ENCODE results near the gene HS1BP3. TPM values are rescaled to one million over a fixed set of nuclear protein-coding genes. Genes with fewer than 3 reads are reported as not detected.

The HS1BP3 gene
- total RNA-seq, 1 donor from 2014 or later, result 10.0 TPM

- Histone ChIP-seq H4K20me1 (ENCODE audit: low read depth) (peaks cover 77% of the 10 kb centered on the region), H3K27me3 (peaks cover 92% of the 10 kb centered on the region), H3K4me1 (peaks cover 28% of the 10 kb centered on the region), H3K27ac (no peak overlapping the region), H3K36me3 (no peaks in the 10 kb centered on the region), H2AFZ (replicated peaks) (no peak overlapping the region), H3K4me2 (peak overlapping the region; percentile 49), H3K9me3 (ENCODE audit: low read depth) (no peaks in the 10 kb centered on the region), H3K9ac (no peak overlapping the region), H3F3A (ENCODE audit: low read depth) (peaks cover 9% of the 10 kb centered on the region), H3K79me2 (ENCODE audit: low read depth) (no peaks in the 10 kb centered on the region), H3K4me3 (no peak overlapping the region)
- peak; percentile 37 for DNase-seq (ENCODE audit: low spot score)
- Mint-ChIP-seq H3K27ac (no peak overlapping the region), H3K36me3 (peaks cover 7% of the 10 kb centered on the region), H3K4me3 (peak overlapping the region; percentile 52), H3K27me3 (ENCODE audit: insufficient read depth, low read depth) (peaks cover 69% of the 10 kb centered on the region), H3K9me3 (no peaks in the 10 kb centered on the region), H3K4me1 (peaks cover 42% of the 10 kb centered on the region)
- TF ChIP-seq CTCF (IDR thresholded peaks at IDR 0.05), result no peak
- peak; percentile 36 for TF ChIP-seq EZH2phosphoT487 (IDR thresholded peaks at IDR 0.05)
Observed at GRCh38 chr2:20671736-20672080, 20.8 kb upstream of the HS1BP3 start.

GRCh38 chr2:20671036-20671735 is 20.3 kb upstream of the HS1BP3 start:
- H3K4me1 Mint-ChIP-seq, result peaks cover 41% of the 10 kb centered on the region
- no peak overlapping the region for H3K27ac ChIP-seq
- H3K4me3 Mint-ChIP-seq, result peak overlapping the region; percentile 52
- H3K27me3 ChIP-seq, result peaks cover 97% of the 10 kb centered on the region
- no peaks in the 10 kb centered on the region for H3K36me3 ChIP-seq
- no peaks in the 10 kb centered on the region for H3K9me3 Mint-ChIP-seq
- DNase-seq (ENCODE audit: low spot score), result peak; percentile 52
- H3K27me3 Mint-ChIP-seq (ENCODE audit: insufficient read depth, low read depth), result peaks cover 73% of the 10 kb centered on the region
- no peak overlapping the region for H3K27ac Mint-ChIP-seq
- peaks cover 30% of the 10 kb centered on the region for H3K4me1 ChIP-seq
- TF ChIP-seq CTCF (IDR thresholded peaks at IDR 0.05) (no peak), EZH2phosphoT487 (IDR thresholded peaks at IDR 0.05) (peak; percentile 56), EZH2 (IDR thresholded peaks at IDR 0.05) (peak; percentile 61)
- H3K4me2 ChIP-seq, result peak overlapping the region; percentile 56
- H3K4me3 ChIP-seq, result no peak overlapping the region
- peak overlapping the region; percentile 53 for H2AFZ ChIP-seq (replicated peaks)
- H3K36me3 Mint-ChIP-seq, result peaks cover 7% of the 10 kb centered on the region
- no peaks in the 10 kb centered on the region for H3K79me2 ChIP-seq (ENCODE audit: low read depth)
- H3K9me3 ChIP-seq (ENCODE audit: low read depth), result no peaks in the 10 kb centered on the region
- no peak overlapping the region for H3K9ac ChIP-seq
- H4K20me1 ChIP-seq (ENCODE audit: low read depth), result peaks cover 76% of the 10 kb centered on the region
- H3F3A ChIP-seq (ENCODE audit: low read depth), result peaks cover 9% of the 10 kb centered on the region

- Histone ChIP-seq H3K36me3 (no peaks in the 10 kb centered on the region), H3K4me1 (peaks cover 37% of the 10 kb centered on the region), H3K27me3 (peaks cover 100% of the 10 kb centered on the region), H3K27ac (no peak overlapping the region), H4K20me1 (ENCODE audit: low read depth) (peaks cover 75% of the 10 kb centered on the region), H3K4me3 (no peak overlapping the region), H3K9me3 (ENCODE audit: low read depth) (no peaks in the 10 kb centered on the region), H3K79me2 (ENCODE audit: low read depth) (no peaks in the 10 kb centered on the region), H3K4me2 (peak overlapping the region; percentile 56), H3F3A (ENCODE audit: low read depth) (peaks cover 9% of the 10 kb centered on the region), H3K9ac (no peak overlapping the region), H2AFZ (replicated peaks) (peak overlapping the region; percentile 53)
- H3K27ac Mint-ChIP-seq, result no peak overlapping the region
- H3K4me3 Mint-ChIP-seq, result peak overlapping the region; percentile 72
- no peaks in the 10 kb centered on the region for H3K9me3 Mint-ChIP-seq
- peaks cover 75% of the 10 kb centered on the region for H3K27me3 Mint-ChIP-seq (ENCODE audit: insufficient read depth, low read depth)
- DNase-seq (ENCODE audit: low spot score), result peak; percentile 63
- TF ChIP-seq EZH2phosphoT487 (IDR thresholded peaks at IDR 0.05) (peak; percentile 87), EZH2 (IDR thresholded peaks at IDR 0.05) (peak; percentile 96), CTCF (IDR thresholded peaks at IDR 0.05) (no peak)
- H3K4me1 Mint-ChIP-seq, result peaks cover 37% of the 10 kb centered on the region
- H3K36me3 Mint-ChIP-seq, result peaks cover 7% of the 10 kb centered on the region
Observed at GRCh38 chr2:20670315-20671035, 19.6 kb upstream of the HS1BP3 start.

All from neural progenitor cell (in vitro differentiated cells).